ENCODE results near the gene KIF14. TPM values are rescaled to one million over a fixed set of nuclear protein-coding genes. Genes with fewer than 3 reads are reported as not detected.

The KIF14 gene
- total and polyA plus RNA-seq, 2 donors (not counting 3 experiments of a cell fraction or from before 2014, with no cell fraction given): 1.5 to 13.8 TPM

GRCh38 chr1:200659269-200659668 is 38.7 kb upstream of the KIF14 start:
- Histone ChIP-seq H4K20me1 (replicated peaks; ENCODE audit: control insufficient read depth, extremely low read depth, insufficient read depth, low read length) (no peaks in the 10 kb centered on the region), H3K4me3 (replicated peaks in 1 of 3; ENCODE audit: insufficient read depth in 1 of 3, low read depth in 1 of 3, low read length in 3 of 3) (no peak overlapping the region), H3K9me3 (replicated peaks; ENCODE audit: control insufficient read depth, insufficient read depth, low read length) (no peaks in the 10 kb centered on the region), H2AFZ (ENCODE audit: low read depth, low read length) (no peak overlapping the region), H3K36me3 (ENCODE audit: control insufficient read depth in 2 of 2, extremely low read depth in 1 of 2, insufficient read depth in 2 of 2, low read length in 2 of 2) (peaks cover 16 to 19% of the 10 kb centered on the region in 2 experiments), H3K9me1 (replicated peaks; ENCODE audit: control insufficient read depth, extremely low read depth, insufficient read depth, low read length) (no peaks in the 10 kb centered on the region), H3K27me3 (ENCODE audit: control insufficient read depth in 2 of 2, insufficient read depth in 2 of 2, low read length in 2 of 2) (no peaks in the 10 kb centered on the region), H3K4me2 (ENCODE audit: insufficient read depth, low read length) (no peak overlapping the region), H3K4me1 (ENCODE audit: control insufficient read depth, extremely low read depth, insufficient read depth, low read length) (no peaks in the 10 kb centered on the region), H3K9ac (replicated peaks; ENCODE audit: extremely low read depth, insufficient read depth, low read length) (no peak overlapping the region), H3K79me2 (ENCODE audit: control insufficient read depth, insufficient read depth, low read length) (peaks cover 2% of the 10 kb centered on the region), H3K27ac (ENCODE audit: insufficient read depth, low read depth, low read length) (no peak overlapping the region)
- dilution Hi-C loops (cut with MboI; ENCODE audit: extremely low pct_ligation_motif_present, low sequenced_read_pairs): no loop called here
- no peak for DNase-seq (ENCODE audit: low read depth, low spot score)
- BruUV-seq (replicated peaks): no TSS peak
- ChIA-PET CTCF (interaction anchor here (1.3 to 1.5 kb wide), 2 partner anchors 37 to 100 kb away, joined by 3 to 7 read pairs; no protein-coding TSS in a partner anchor), POLR2A (no interaction called here)
- intact Hi-C loops (cut with micrococcal nuclease): no loop called here
- FAIRE-seq: no peak
- TF ChIP-seq POLR2AphosphoS5 (IDR thresholded peaks at IDR 0.05; ENCODE audit: insufficient read depth, low read depth, low read length): no peak
- no peak for TF ChIP-seq POLR2A (IDR thresholded peaks at IDR 0.05; ENCODE audit: low read depth, low read length)
- TF ChIP-seq EZH2 (IDR thresholded peaks at IDR 0.05; ENCODE audit: borderline replicate concordance, low read depth, low read length, severe bottlenecking): no peak
- TF ChIP-seq CTCF (IDR thresholded peaks at IDR 0.05; ENCODE audit: extremely low read depth in 1 of 2, insufficient read depth in 1 of 2, low read depth in 1 of 2, low read length in 2 of 2): no peak
- no peak for TF ChIP-seq JUN (IDR thresholded peaks at IDR 0.05; ENCODE audit: borderline replicate concordance, insufficient read depth, insufficient read length, low read depth)
- no peak for TF ChIP-seq GATA2 (IDR thresholded peaks at IDR 0.05; ENCODE audit: insufficient read depth, insufficient read length, low read depth, low read length)
- TF ChIP-seq MAX (IDR thresholded peaks at IDR 0.05; ENCODE audit: insufficient read depth, insufficient read length): no peak
- TF ChIP-seq FOS (IDR thresholded peaks at IDR 0.05; ENCODE audit: borderline replicate concordance, insufficient read depth, low read length): no peak

Measured in endothelial cell of umbilical vein (primary cell).